ENCODE data around the gene COL8A1. TPM values are rescaled to one million over a fixed set of nuclear protein-coding genes. Genes with fewer than 3 reads are reported as not detected.
A peak's percentile ranks its signal among the peaks of the same experiment; 100 is the strongest.

COL8A1 gene
- total RNA-seq, 1 donor from 2014 or later: 123 TPM

DNA sequence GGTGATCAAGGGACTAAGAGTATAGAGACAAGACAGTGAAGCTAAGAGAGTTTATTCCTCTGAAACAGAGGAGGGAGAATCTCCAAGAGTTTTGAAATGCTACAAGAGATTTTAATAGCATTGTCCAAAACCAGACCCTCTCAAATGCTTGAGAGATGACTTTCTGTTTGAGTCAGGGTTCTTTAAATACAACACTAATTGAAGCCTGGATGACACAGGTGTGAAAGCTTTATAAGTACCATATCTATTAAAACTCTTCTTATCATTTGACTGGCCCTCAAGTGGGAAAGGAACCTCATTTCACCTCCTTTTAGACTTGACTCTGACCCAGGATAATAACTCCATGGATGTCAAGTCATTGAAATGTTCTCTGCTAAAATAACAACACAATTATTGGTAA, 5.6 kb downstream of the COL8A1 start:
- no peaks in the 10 kb centered on the region for H3K27me3 ChIP-seq (ENCODE audit: insufficient read depth, low read length)
- no peak overlapping the region for H3K27ac ChIP-seq (ENCODE audit: low read depth, low read length)
- DNase-seq (ENCODE audit: low read depth): no peak
- no peaks in the 10 kb centered on the region for H3K9me3 ChIP-seq (ENCODE audit: insufficient read depth, low read depth, low read length)
- peaks cover 100% of the 10 kb centered on the region for H3K79me2 ChIP-seq (ENCODE audit: insufficient read depth, low read length)
- H3K36me3 ChIP-seq (ENCODE audit: insufficient read depth, low read length): peaks cover 5% of the 10 kb centered on the region
- no peaks in the 10 kb centered on the region for H4K20me1 ChIP-seq (ENCODE audit: insufficient read depth, low read length)
- Mint-ChIP-seq H3K4me3 (ENCODE audit: unreplicated experiment) (peak overlapping the region; percentile 47), H3K9me3 (ENCODE audit: unreplicated experiment) (no peaks in the 10 kb centered on the region), H3K4me1 (ENCODE audit: low read depth, unreplicated experiment) (peaks cover 59% of the 10 kb centered on the region), H3K27ac (ENCODE audit: unreplicated experiment) (no peak overlapping the region), H3K27me3 (ENCODE audit: low read depth, unreplicated experiment) (no peaks in the 10 kb centered on the region), H3K36me3 (ENCODE audit: low read depth, unreplicated experiment) (peaks cover 5% of the 10 kb centered on the region)
- H3K4me2 ChIP-seq (ENCODE audit: low read length): peak overlapping the region; percentile 12
- no peak overlapping the region for H2AFZ ChIP-seq (ENCODE audit: low read depth, low read length)
- peak; percentile 9 for FAIRE-seq
- H3K4me1 ChIP-seq (ENCODE audit: insufficient read depth, low read length): peaks cover 38% of the 10 kb centered on the region
- H3K4me3 ChIP-seq (ENCODE audit: insufficient read depth, low read depth, low read length): no peak overlapping the region
- no peak overlapping the region for H3K9ac ChIP-seq (ENCODE audit: low read length)
- TF ChIP-seq EZH2 (IDR thresholded peaks at IDR 0.05; ENCODE audit: insufficient read depth, low read length): no peak
- TF ChIP-seq, protein P1, sequence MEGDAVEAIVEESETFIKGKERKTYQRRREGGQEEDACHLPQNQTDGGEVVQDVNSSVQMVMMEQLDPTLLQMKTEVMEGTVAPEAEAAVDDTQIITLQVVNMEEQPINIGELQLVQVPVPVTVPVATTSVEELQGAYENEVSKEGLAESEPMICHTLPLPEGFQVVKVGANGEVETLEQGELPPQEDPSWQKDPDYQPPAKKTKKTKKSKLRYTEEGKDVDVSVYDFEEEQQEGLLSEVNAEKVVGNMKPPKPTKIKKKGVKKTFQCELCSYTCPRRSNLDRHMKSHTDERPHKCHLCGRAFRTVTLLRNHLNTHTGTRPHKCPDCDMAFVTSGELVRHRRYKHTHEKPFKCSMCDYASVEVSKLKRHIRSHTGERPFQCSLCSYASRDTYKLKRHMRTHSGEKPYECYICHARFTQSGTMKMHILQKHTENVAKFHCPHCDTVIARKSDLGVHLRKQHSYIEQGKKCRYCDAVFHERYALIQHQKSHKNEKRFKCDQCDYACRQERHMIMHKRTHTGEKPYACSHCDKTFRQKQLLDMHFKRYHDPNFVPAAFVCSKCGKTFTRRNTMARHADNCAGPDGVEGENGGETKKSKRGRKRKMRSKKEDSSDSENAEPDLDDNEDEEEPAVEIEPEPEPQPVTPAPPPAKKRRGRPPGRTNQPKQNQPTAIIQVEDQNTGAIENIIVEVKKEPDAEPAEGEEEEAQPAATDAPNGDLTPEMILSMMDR (IDR thresholded peaks at IDR 0.05; ENCODE audit: insufficient read depth, low read depth, low read length): no peak

DNA sequence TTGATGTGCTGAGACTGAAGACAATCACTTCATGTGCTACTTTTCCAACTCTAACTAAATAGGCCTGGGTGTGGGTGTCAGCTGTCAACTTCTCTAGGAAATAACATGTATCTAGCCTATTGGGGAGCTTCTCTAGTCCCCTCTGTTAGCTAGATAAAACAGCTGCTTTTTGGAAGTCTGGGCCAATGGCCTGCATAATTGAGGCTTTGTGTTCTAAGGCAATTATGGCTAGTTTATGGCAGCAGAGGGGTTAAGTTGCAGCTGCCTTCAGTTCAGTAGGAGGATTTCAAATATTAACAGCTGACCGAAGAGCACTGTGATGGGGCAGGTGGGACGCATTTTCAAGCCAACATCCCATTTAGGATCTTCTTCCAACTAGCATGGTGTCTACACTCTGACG, 6.4 kb downstream of the COL8A1 start:
- Mint-ChIP-seq H3K27me3 (ENCODE audit: low read depth, unreplicated experiment) (no peaks in the 10 kb centered on the region), H3K36me3 (ENCODE audit: low read depth, unreplicated experiment) (peaks cover 5% of the 10 kb centered on the region), H3K9me3 (ENCODE audit: unreplicated experiment) (no peaks in the 10 kb centered on the region), H3K27ac (ENCODE audit: unreplicated experiment) (no peak overlapping the region), H3K4me3 (ENCODE audit: unreplicated experiment) (no peak overlapping the region), H3K4me1 (ENCODE audit: low read depth, unreplicated experiment) (peaks cover 62% of the 10 kb centered on the region)
- Histone ChIP-seq H3K9me3 (ENCODE audit: insufficient read depth, low read depth, low read length) (no peaks in the 10 kb centered on the region), H4K20me1 (ENCODE audit: insufficient read depth, low read length) (no peaks in the 10 kb centered on the region), H3K4me2 (ENCODE audit: low read length) (peak overlapping the region; percentile 47), H3K27ac (ENCODE audit: low read depth, low read length) (no peak overlapping the region), H2AFZ (ENCODE audit: low read depth, low read length) (no peak overlapping the region), H3K4me3 (ENCODE audit: insufficient read depth, low read depth, low read length) (no peak overlapping the region), H3K9ac (ENCODE audit: low read length) (no peak overlapping the region), H3K36me3 (ENCODE audit: insufficient read depth, low read length) (peaks cover 5% of the 10 kb centered on the region), H3K27me3 (ENCODE audit: insufficient read depth, low read length) (no peaks in the 10 kb centered on the region), H3K79me2 (ENCODE audit: insufficient read depth, low read length) (peaks cover 100% of the 10 kb centered on the region), H3K4me1 (ENCODE audit: insufficient read depth, low read length) (peaks cover 38% of the 10 kb centered on the region)
- FAIRE-seq: no peak
- TF ChIP-seq, protein P1 (IDR thresholded peaks at IDR 0.05; ENCODE audit: insufficient read depth, low read depth, low read length): no peak
- TF ChIP-seq EZH2 (IDR thresholded peaks at IDR 0.05; ENCODE audit: insufficient read depth, low read length): no peak
- DNase-seq (ENCODE audit: low read depth): no peak

DNA sequence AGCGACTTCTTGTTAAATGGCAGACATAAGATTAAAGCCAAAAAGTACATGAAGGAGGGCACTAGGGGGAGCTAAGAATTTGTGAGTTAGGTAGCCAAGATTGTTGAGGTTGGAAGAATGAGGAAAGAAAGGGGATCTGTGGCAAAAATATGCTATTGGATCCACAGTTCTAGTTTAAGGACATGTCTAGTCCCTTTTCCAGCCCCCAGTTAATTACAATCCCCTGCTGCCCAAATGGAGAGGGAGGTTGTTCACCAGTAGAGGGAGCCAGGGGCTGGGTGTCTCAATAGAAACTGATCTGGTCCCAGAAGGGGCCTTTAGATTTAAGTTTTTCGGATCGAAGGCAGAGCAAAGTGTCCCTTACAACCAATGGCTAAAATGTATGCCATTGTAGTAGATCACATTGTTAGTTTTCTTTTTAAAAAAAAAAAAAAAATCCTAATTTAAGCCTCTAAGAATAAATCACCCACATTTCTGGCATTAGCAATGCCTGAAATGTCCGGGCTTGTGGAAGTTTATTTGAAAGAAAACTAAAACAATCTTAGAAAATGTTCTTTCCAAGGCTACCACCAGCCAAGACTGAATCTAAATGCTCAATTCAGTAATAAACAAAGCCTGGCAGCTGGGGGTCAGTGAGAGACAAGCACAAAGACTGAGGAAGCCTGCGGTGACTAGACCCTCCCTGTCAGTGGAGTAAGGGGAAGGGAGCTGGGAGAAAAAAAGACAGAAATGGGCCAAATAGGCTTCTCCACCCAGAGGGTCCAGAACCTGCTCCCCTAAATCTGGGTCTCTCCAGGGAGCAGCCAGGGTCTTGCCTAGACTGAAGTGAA, 7.1 kb downstream of the COL8A1 start:
- Histone ChIP-seq H3K9me3 (ENCODE audit: insufficient read depth, low read depth, low read length) (no peaks in the 10 kb centered on the region), H3K27me3 (ENCODE audit: insufficient read depth, low read length) (no peaks in the 10 kb centered on the region), H3K4me3 (ENCODE audit: insufficient read depth, low read depth, low read length) (no peak overlapping the region), H4K20me1 (ENCODE audit: insufficient read depth, low read length) (no peaks in the 10 kb centered on the region), H3K4me2 (ENCODE audit: low read length) (peak overlapping the region; percentile 47), H3K9ac (ENCODE audit: low read length) (peak overlapping the region; percentile 58), H3K36me3 (ENCODE audit: insufficient read depth, low read length) (peaks cover 5% of the 10 kb centered on the region), H3K79me2 (ENCODE audit: insufficient read depth, low read length) (peaks cover 100% of the 10 kb centered on the region), H3K27ac (ENCODE audit: low read depth, low read length) (peak overlapping the region; percentile 67), H2AFZ (ENCODE audit: low read depth, low read length) (no peak overlapping the region), H3K4me1 (ENCODE audit: insufficient read depth, low read length) (peaks cover 38% of the 10 kb centered on the region)
- FAIRE-seq (no peak), DNase-seq (ENCODE audit: low read depth) (peak; percentile 77)
- Mint-ChIP-seq H3K4me1 (ENCODE audit: low read depth, unreplicated experiment) (peaks cover 64% of the 10 kb centered on the region), H3K27me3 (ENCODE audit: low read depth, unreplicated experiment) (no peaks in the 10 kb centered on the region), H3K9me3 (ENCODE audit: unreplicated experiment) (no peaks in the 10 kb centered on the region), H3K27ac (ENCODE audit: unreplicated experiment) (peak overlapping the region; percentile 81), H3K36me3 (ENCODE audit: low read depth, unreplicated experiment) (peaks cover 5% of the 10 kb centered on the region), H3K4me3 (ENCODE audit: unreplicated experiment) (no peak overlapping the region)
- TF ChIP-seq EZH2 (IDR thresholded peaks at IDR 0.05; ENCODE audit: insufficient read depth, low read length): no peak
- TF ChIP-seq, protein P1 (IDR thresholded peaks at IDR 0.05; ENCODE audit: insufficient read depth, low read depth, low read length): peak; percentile 71
